ENCODE measurements around the gene SDHAF4. TPM values are rescaled to one million over a fixed set of nuclear protein-coding genes. Genes with fewer than 3 reads are reported as not detected.

SDHAF4 gene
- total and polyA plus RNA-seq, 2 of the 13 experiments (the other 11 are each of a cell fraction or from before 2014, with no cell fraction given): 7.5 to 10.8 TPM

DNA sequence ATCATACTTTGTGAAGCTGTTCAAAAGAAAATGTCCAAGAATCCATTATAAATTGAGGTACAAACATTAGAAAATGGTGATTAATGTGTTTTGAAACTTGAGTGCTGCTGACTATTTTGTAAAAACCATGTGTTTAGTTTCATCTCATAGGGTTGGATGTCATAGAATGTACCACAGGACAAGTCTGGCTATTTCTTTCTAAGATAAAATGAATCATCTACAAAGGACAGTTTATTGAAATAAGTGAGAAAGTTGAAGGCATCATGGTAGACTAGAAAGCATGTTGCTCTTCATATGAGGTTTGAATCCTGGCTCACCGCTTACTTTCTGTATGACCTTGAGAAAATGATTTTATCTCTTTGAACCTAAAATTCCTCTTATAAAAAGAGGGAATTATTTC lies 71.7 kb downstream of the SDHAF4 start:
- Histone ChIP-seq H3K4me1 (ENCODE audit: insufficient read depth, low read length) (no peaks in the 10 kb centered on the region), H3K4me3 (replicated peaks in 1 of 3; ENCODE audit: insufficient read depth in 1 of 3, low read depth in 2 of 3, low read length in 3 of 3) (no peak overlapping the region), H3K36me3 (replicated peaks in 1 of 2; ENCODE audit: control insufficient read depth in 1 of 2, insufficient read depth in 2 of 2, low read length in 2 of 2) (no peaks in the 10 kb centered on the region), H3K9me3 (ENCODE audit: low read length) (no peaks in the 10 kb centered on the region), H3K79me2 (ENCODE audit: insufficient read depth, low read length) (no peaks in the 10 kb centered on the region), H4K20me1 (ENCODE audit: insufficient read depth, low read length) (no peaks in the 10 kb centered on the region), H2AFZ (ENCODE audit: low read length) (no peak overlapping the region), H3K9ac (ENCODE audit: insufficient read depth, low read depth, low read length) (no peak overlapping the region), H3K27me3 (ENCODE audit: control insufficient read depth in 1 of 2, insufficient read depth in 2 of 2, low read length in 2 of 2) (peaks cover 0 to 16% of the 10 kb centered on the region in 2 experiments; a peak in 1 of 5 replicates), H3K4me2 (ENCODE audit: low read depth, low read length) (no peak overlapping the region), H3K27ac (ENCODE audit: extremely low read length, insufficient read depth, low read length) (no peak overlapping the region)
- no peak for DNase-seq (ENCODE audit: low spot score)
- BruUV-seq (replicated peaks): no TSS peak
- no peak for FAIRE-seq
- WGBS (ENCODE audit: low lambda C conversion rate): 78% methylated on average over 1 of the region's 1 CpG
- intact Hi-C loops (cut with micrococcal nuclease; ENCODE audit: unreplicated experiment) (no loop called here), in situ Hi-C loops (cut with HindIII; ENCODE audit: extremely low pct_ligation_motif_present, low pct_unique_long_range_greater_than_20kb) (no loop called here)
- POLR2A ChIA-PET: no interaction called here
- no peak for ATAC-seq
- CTCF ChIA-PET (ENCODE audit: low intra/inter-chr PET ratio, low total read pairs): no interaction called here
- TF ChIP-seq ZNF484 (CRISPR knock-in tag; IDR thresholded peaks at IDR 0.05; ENCODE audit: borderline replicate concordance, low read depth): no peak
- TF ChIP-seq, protein P1, sequence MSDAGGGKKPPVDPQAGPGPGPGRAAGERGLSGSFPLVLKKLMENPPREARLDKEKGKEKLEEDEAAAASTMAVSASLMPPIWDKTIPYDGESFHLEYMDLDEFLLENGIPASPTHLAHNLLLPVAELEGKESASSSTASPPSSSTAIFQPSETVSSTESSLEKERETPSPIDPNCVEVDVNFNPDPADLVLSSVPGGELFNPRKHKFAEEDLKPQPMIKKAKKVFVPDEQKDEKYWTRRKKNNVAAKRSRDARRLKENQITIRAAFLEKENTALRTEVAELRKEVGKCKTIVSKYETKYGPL (CRISPR knock-in tag; IDR thresholded peaks at IDR 0.05): no peak
- no peak for TF ChIP-seq ZMAT3 (CRISPR knock-in tag; conservative IDR thresholded peaks at IDR 0.05)
- no peak for TF ChIP-seq ZNF496 (CRISPR knock-in tag; IDR thresholded peaks at IDR 0.05; ENCODE audit: insufficient replicate concordance)
- no peak for TF ChIP-seq SALL1 (CRISPR knock-in tag; IDR thresholded peaks at IDR 0.05)
- TF ChIP-seq CEBPG (CRISPR knock-in tag; IDR thresholded peaks at IDR 0.05): no peak
- no peak for TF ChIP-seq RXRB (CRISPR knock-in tag; IDR thresholded peaks at IDR 0.05; ENCODE audit: borderline replicate concordance)
- TF ChIP-seq, protein P2, sequence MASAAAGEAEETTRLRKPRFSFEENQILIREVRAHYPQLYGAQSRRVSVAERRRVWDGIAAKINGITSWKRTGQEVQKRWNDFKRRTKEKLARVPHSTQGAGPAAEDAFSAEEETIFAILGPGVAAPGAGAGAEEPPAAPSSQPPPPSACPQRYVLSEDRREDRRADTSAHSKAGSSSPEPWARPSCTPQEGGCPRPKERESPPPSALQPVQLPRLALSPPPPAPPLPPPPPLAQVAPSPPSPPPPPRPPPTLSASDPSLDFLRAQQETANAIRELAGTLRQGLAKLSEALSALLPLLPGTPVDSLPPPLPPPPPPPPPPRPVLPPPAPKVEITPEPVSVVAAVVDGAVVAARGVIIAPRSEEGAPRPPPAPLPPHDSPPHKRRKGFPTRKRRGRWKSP (CRISPR knock-in tag; IDR thresholded peaks at IDR 0.05): no peak
- TF ChIP-seq, protein P3, sequence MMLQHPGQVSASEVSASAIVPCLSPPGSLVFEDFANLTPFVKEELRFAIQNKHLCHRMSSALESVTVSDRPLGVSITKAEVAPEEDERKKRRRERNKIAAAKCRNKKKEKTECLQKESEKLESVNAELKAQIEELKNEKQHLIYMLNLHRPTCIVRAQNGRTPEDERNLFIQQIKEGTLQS (CRISPR knock-in tag; IDR thresholded peaks at IDR 0.05): no peak
- TF ChIP-seq CBX2 (IDR thresholded peaks at IDR 0.05; ENCODE audit: low read depth, low read length): no peak
- TF ChIP-seq CBX2 (CRISPR knock-in tag; IDR thresholded peaks at IDR 0.05; ENCODE audit: low read depth): no peak
- no peak for TF ChIP-seq MED8 (CRISPR knock-in tag; IDR thresholded peaks at IDR 0.05; ENCODE audit: insufficient replicate concordance)
- TF ChIP-seq, protein P4, sequence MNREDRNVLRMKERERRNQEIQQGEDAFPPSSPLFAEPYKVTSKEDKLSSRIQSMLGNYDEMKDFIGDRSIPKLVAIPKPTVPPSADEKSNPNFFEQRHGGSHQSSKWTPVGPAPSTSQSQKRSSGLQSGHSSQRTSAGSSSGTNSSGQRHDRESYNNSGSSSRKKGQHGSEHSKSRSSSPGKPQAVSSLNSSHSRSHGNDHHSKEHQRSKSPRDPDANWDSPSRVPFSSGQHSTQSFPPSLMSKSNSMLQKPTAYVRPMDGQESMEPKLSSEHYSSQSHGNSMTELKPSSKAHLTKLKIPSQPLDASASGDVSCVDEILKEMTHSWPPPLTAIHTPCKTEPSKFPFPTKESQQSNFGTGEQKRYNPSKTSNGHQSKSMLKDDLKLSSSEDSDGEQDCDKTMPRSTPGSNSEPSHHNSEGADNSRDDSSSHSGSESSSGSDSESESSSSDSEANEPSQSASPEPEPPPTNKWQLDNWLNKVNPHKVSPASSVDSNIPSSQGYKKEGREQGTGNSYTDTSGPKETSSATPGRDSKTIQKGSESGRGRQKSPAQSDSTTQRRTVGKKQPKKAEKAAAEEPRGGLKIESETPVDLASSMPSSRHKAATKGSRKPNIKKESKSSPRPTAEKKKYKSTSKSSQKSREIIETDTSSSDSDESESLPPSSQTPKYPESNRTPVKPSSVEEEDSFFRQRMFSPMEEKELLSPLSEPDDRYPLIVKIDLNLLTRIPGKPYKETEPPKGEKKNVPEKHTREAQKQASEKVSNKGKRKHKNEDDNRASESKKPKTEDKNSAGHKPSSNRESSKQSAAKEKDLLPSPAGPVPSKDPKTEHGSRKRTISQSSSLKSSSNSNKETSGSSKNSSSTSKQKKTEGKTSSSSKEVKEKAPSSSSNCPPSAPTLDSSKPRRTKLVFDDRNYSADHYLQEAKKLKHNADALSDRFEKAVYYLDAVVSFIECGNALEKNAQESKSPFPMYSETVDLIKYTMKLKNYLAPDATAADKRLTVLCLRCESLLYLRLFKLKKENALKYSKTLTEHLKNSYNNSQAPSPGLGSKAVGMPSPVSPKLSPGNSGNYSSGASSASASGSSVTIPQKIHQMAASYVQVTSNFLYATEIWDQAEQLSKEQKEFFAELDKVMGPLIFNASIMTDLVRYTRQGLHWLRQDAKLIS (CRISPR knock-in tag; IDR thresholded peaks at IDR 0.05): no peak
- no peak for TF ChIP-seq USF2 (IDR thresholded peaks at IDR 0.05; ENCODE audit: low read depth, low read length)
- TF ChIP-seq USF2 (CRISPR knock-in tag; IDR thresholded peaks at IDR 0.05; ENCODE audit: borderline replicate concordance): no peak
- TF ChIP-seq TCF7 (IDR thresholded peaks at IDR 0.05; ENCODE audit: low read depth): no peak
- no peak for TF ChIP-seq POLR2AphosphoS5 (IDR thresholded peaks at IDR 0.05; ENCODE audit: low read depth, low read length)

All from HepG2 (cell line).